Prostate gland (tissue), 2 donors: ENCODE measurements around the gene IMPG1. TPM values are rescaled to one million over a fixed set of nuclear protein-coding genes. Genes with fewer than 3 reads are reported as not detected.

Experiments used
- DNase-seq: peaks from one replicate; pipeline ENCODE4 v3.0.0-alpha.2; 2019; ENCODE audit warnings: low spot score
- H3K27ac ChIP-seq, 2 donors: fragments of 200-600 bp; sonication (generic); 2 replicates each; pipeline ENCODE4 v1.5.1; 2017 to 2019
- H3K27me3 ChIP-seq: fragments of 200-600 bp; sonication (generic); replicated peaks from 2 replicates; pipeline ENCODE4 v1.5.1; 2019; ENCODE audit not compliant: insufficient read depth
- H3K36me3 ChIP-seq, 2 donors: fragments of 200-600 bp; sonication (generic); 1 replicate in 1 of 2; 2 replicates in 1 of 2; pipeline versions ENCODE4 v1.5.1 to v1.8.1; 2017 to 2019
- H3K4me1 ChIP-seq: fragments of 200-600 bp; sonication (generic); replicated peaks from 2 replicates; pipeline ENCODE4 v1.5.1; 2019
- H3K4me3 ChIP-seq, 2 donors: fragments of 200-600 bp; sonication (generic); 2 replicates each; pipeline ENCODE4 v1.5.1; 2017 to 2019
- H3K9me3 ChIP-seq: fragments of 200-600 bp; sonication (generic); 2 replicates; pipeline ENCODE4 v1.5.1; 2017
- POLR2A ChIP-seq: fragments of 450-650 bp; IDR thresholded peaks from one replicate; pipeline ENCODE4 v1.6.1; 2016; ENCODE audit warnings: antibody characterized with exemption, mild to moderate bottlenecking
- POLR2AphosphoS5 ChIP-seq: sonication (generic); formaldehyde crosslinking; IDR thresholded peaks from one replicate; pipeline ENCODE4 v1.6.1; 2017; ENCODE audit warnings: antibody characterized with exemption
- WGBS: methylation state at CpG from one replicate; pipeline ENCODE4 v1.1.5; 2018; 5-methylcytosine and 5-hydroxymethylcytosine counted together
- intact Hi-C: fragments of 100-400 bp; cut with DNase I; formaldehyde crosslinking; loops from one replicate; pipeline ENCODE4 v1.14.2; 2022
- total RNA-seq, 2 donors: library from RNA; depleted of rRNA; stranded (reverse); fragments of >200 nt; gene quantifications; one replicate each; pipeline ENCODE4 v1.1.0, GENCODE V29; 2016
- TF ChIP-seq, protein P1 (sequence below), 4 experiments: fragments of 200-600 bp in 2 of 4; fragments of 450-650 bp in 2 of 4; sonication (generic) in 2 of 4; IDR thresholded peaks; 1 replicate in 3 of 4; 2 replicates in 1 of 4; pipeline ENCODE4 v1.5.1; 2016 to 2019; ENCODE audit warnings: antibody characterized with exemption in 4 of 4, mild to moderate bottlenecking in 2 of 4, moderate library complexity in 2 of 4

Gene IMPG1
- total RNA-seq, 2 donors from 2014 or later, result not detected

- Histone ChIP-seq H3K9me3 (no peaks in the 10 kb centered on the region), H3K27me3 (no peaks in the 10 kb centered on the region), H3K36me3 (no peaks in the 10 kb centered on the region), H3K4me3 (no peak overlapping the region), H3K4me1 (no peaks in the 10 kb centered on the region), H3K27ac (no peak overlapping the region)
- DNase-seq, result no peak
- WGBS, result 18% methylated on average over 1 of the region's 1 CpG
- TF ChIP-seq POLR2A (no peak), POLR2AphosphoS5 (no peak)
- TF ChIP-seq, protein P1, sequence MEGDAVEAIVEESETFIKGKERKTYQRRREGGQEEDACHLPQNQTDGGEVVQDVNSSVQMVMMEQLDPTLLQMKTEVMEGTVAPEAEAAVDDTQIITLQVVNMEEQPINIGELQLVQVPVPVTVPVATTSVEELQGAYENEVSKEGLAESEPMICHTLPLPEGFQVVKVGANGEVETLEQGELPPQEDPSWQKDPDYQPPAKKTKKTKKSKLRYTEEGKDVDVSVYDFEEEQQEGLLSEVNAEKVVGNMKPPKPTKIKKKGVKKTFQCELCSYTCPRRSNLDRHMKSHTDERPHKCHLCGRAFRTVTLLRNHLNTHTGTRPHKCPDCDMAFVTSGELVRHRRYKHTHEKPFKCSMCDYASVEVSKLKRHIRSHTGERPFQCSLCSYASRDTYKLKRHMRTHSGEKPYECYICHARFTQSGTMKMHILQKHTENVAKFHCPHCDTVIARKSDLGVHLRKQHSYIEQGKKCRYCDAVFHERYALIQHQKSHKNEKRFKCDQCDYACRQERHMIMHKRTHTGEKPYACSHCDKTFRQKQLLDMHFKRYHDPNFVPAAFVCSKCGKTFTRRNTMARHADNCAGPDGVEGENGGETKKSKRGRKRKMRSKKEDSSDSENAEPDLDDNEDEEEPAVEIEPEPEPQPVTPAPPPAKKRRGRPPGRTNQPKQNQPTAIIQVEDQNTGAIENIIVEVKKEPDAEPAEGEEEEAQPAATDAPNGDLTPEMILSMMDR (IDR thresholded peaks at IDR 0.05), result no peak
- intact Hi-C loops, result no loop called here
Measured at GRCh38 chr6:75941509-75941908, 131.0 kb downstream of the IMPG1 start.

GRCh38 chr6:75940564-75940963 is 131.9 kb downstream of the IMPG1 start:
- Histone ChIP-seq H3K4me1 (no peaks in the 10 kb centered on the region), H3K36me3 (no peaks in the 10 kb centered on the region), H3K27me3 (no peaks in the 10 kb centered on the region), H3K9me3 (no peaks in the 10 kb centered on the region), H3K4me3 (no peak overlapping the region), H3K27ac (no peak overlapping the region)
- intact Hi-C loops, result no loop called here
- TF ChIP-seq, protein P1 (IDR thresholded peaks at IDR 0.05), result no peak
- TF ChIP-seq POLR2AphosphoS5, result no peak
- TF ChIP-seq POLR2A, result no peak
- WGBS, result 49% methylated on average over 4 of the region's 4 CpGs
- DNase-seq, result no peak

- TF ChIP-seq, protein P1 (IDR thresholded peaks at IDR 0.05), result no peak
- TF ChIP-seq POLR2AphosphoS5 (no peak), POLR2A (no peak)
- no peaks in the 10 kb centered on the region for H3K9me3 ChIP-seq
- H3K36me3 ChIP-seq, result no peaks in the 10 kb centered on the region
- no peak overlapping the region for H3K27ac ChIP-seq
- DNase-seq, result no peak
- H3K4me1 ChIP-seq, result no peaks in the 10 kb centered on the region
- intact Hi-C loops, result no loop called here
- no peaks in the 10 kb centered on the region for H3K27me3 ChIP-seq
- no peak overlapping the region for H3K4me3 ChIP-seq
- WGBS, result 73% methylated on average over 2 of the region's 2 CpGs
Measured at GRCh38 chr6:75937846-75938245, 134.6 kb downstream of the IMPG1 start.

DNA sequence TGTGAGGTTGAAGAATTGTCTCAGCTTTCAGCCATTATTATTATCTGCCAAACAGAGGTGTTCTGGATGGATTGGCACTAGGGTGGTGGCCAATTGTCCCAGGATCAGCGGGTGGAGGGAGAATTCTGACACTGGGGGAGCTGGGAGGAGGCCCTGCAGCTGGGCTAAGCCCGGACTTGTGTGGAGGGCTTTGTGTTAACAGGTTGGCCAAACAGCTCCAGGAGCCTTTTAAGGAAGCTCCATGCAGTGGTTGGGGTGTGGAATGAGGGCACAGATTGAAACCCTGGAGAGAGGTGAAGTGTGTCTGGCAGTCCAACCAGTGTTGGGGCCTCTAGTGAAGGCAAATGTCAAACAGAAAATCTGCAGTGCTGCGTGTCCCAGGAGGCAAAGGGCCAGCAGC is 135.8 kb downstream of the IMPG1 start:
- H3K36me3 ChIP-seq, result no peaks in the 10 kb centered on the region
- DNase-seq, result no peak
- no peaks in the 10 kb centered on the region for H3K9me3 ChIP-seq
- no peaks in the 10 kb centered on the region for H3K27me3 ChIP-seq
- H3K4me1 ChIP-seq, result no peaks in the 10 kb centered on the region
- no peak overlapping the region for H3K27ac ChIP-seq
- TF ChIP-seq POLR2AphosphoS5 (no peak), POLR2A (no peak)
- TF ChIP-seq, protein P1 (IDR thresholded peaks at IDR 0.05), result no peak
- no peak overlapping the region for H3K4me3 ChIP-seq
- 58% methylated on average over 3 of the region's 3 CpGs for WGBS
- intact Hi-C loops, result no loop called here

DNA sequence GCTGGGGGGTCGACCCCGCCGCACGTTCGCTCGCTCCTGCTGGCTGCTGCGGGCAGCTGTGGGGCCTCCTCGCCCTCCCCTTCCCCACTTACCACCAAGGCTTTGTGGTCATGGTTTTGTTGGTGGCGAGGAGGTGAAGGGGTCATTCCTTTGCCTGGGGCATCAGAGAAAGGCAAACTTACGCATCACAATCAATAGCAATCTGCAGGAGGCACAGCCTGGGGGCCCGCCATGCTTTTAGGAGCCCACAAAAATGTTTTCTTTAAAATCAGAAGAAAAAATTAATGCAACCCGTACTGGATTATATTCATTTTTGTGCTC is 137.0 kb downstream of the IMPG1 start:
- TF ChIP-seq, protein P1 (IDR thresholded peaks at IDR 0.05), result no peak
- TF ChIP-seq POLR2A (no peak), POLR2AphosphoS5 (no peak)

More for the DNA sequence above, 137.0 kb downstream of the IMPG1 start:
- Histone ChIP-seq H3K36me3 (no peaks in the 10 kb centered on the region), H3K4me3 (peak overlapping the region; percentile 5 to 19), H3K9me3 (no peaks in the 10 kb centered on the region), H3K27me3 (no peaks in the 10 kb centered on the region), H3K4me1 (no peaks in the 10 kb centered on the region), H3K27ac (no peak overlapping the region)
- 36% methylated on average over 12 of the region's 12 CpGs for WGBS
- intact Hi-C loops, result no loop called here
- no peak for DNase-seq
